Posterior vena cava (tissue), 2 donors: Measurements from ENCODE around the gene BATF3. TPM values are rescaled to one million over a fixed set of nuclear protein-coding genes. Genes with fewer than 3 reads are reported as not detected.
"Not testable (repeated sequence)": the region's sequence is repeated elsewhere in the genome, so short reads cannot be mapped to it uniquely, and the experiment has no call there.

Source experiments
- DNase-seq: peaks from one replicate; pipeline ENCODE4 v3.0.0-alpha.2; 2020; ENCODE audit warnings: low spot score
- intact Hi-C, 2 donors: fragments of 100-400 bp; cut with DNase I; formaldehyde crosslinking; loops; one replicate each; pipeline versions ENCODE4 v1.14.1 to v1.14.2; 2022 to 2023
- total RNA-seq, 2 donors: library from RNA; stranded (reverse); fragmentation: NEBNext Ultra II Directional; extraction: Animal tissue kit (Norgen Biotek cat#: 25700); gene quantifications; one replicate each; pipeline ENCODE4 v1.2.1, GENCODE V29; 2021
- donor health status: DM: yes; HTN: yes; CAD: no.
- donor health status: DM: yes; HTN: yes; CAD: no.

Gene BATF3
- total RNA-seq, 2 donors from 2014 or later: 10.8 to 20.1 TPM

DNA sequence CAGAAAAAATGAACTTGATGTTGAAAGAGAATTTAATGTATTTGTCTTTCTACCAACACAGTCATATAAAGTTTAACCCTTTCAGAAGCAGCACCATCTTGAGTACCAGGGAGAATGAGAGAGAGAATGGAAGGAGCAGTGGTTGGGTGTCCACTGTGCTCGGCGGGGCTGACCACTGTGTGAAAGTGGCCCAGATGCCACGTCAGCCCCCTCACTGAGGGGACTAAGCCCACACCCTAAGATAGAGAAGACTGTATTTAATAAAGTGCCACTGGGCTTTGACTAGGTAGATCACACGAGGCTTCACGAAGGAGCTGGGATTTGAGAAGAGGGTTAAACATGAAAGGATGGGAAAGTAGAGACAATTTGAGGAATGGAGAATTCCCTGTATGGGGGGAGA, 31.2 kb downstream of the BATF3 start:
- DNase-seq: no peak
- intact Hi-C loops: loop anchor here in 1 of 2 donors (5.0 kb wide), 1 partner anchor 114 kb away; no protein-coding TSS in a partner anchor

GRCh38 chr1:212667223-212668139, 32.2 kb downstream of the BATF3 start:
- intact Hi-C loops: loop anchor here in 1 of 2 donors (5.0 kb wide), 1 partner anchor 115 kb away; no protein-coding TSS in a partner anchor
- DNase-seq: no peak

- intact Hi-C loops: loop anchor here in 1 of 2 donors (5.0 kb wide), 1 partner anchor 116 kb away; no protein-coding TSS in a partner anchor
- DNase-seq: no peak
Observed at GRCh38 chr1:212666116-212666775, 33.4 kb downstream of the BATF3 start.

DNA sequence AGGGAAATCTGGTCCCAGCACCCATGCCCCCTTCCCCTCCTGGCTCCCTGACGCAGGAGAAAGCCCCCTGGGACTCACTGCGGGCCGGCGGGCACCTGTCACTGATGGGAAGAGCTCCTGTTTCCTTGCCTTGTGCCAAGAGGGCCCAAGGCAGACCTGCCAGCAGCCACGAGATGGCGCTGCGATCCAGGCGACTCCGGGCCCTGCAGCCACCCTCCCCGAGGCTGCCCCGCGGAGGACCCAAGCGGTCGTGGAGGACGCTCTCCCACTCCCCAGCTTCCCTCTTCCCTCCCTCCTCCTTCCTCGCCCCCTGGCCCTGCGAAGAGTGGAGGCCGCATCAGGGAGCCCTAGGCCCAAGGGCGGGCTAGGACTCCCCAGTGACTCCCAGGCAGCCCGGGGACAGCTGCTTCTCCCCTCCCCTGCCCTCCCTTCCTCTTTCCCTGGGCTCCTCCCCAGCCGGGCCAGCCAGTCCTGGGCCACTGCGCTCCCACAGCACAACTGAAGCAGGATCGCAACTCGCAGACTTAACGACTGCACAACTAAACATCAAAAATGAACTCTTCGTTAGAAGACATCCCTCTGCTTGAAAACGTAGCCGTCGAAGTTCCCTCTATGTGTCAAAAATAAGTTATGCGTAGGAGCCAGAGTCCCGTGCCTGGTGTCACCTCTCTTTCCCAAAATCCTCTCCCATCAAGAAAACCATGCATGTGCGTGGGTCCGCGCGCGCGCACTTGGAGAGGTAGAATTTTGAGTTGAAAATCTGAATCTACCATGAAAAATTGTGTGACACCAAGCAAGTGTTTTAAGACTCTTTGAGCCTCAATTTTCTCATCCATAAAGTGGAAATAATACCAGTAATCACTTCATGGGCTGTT, 34.2 kb downstream of the BATF3 start:
- intact Hi-C loops: loop anchor here in 1 of 2 donors (5.0 kb wide), 1 partner anchor 117 kb away; no protein-coding TSS in a partner anchor
- DNase-seq: peak; percentile 94

- intact Hi-C loops: loop anchor here in 1 of 2 donors (5.0 kb wide), 1 partner anchor 118 kb away; no protein-coding TSS in a partner anchor
- no peak for DNase-seq
Observed at GRCh38 chr1:212664409-212665199, 35.0 kb downstream of the BATF3 start.

GRCh38 chr1:212658250-212658649, 41.4 kb downstream of the BATF3 start:
- intact Hi-C loops, DNase-seq: not testable (repeated sequence)

GRCh38 chr1:212656730-212657129, 42.9 kb downstream of the BATF3 start:
- intact Hi-C loops: no loop called here
- no peak for DNase-seq

- intact Hi-C loops: no loop called here
- DNase-seq: no peak
Observed at GRCh38 chr1:212655668-212656440, 43.8 kb downstream of the BATF3 start.

- DNase-seq: no peak
Observed at GRCh38 chr1:212652609-212653008, 47.0 kb downstream of the BATF3 start.

GRCh38 chr1:212651977-212652376, 47.7 kb downstream of the BATF3 start:
- intact Hi-C loops: no loop called here
- DNase-seq: no peak

More at GRCh38 chr1:212652609-212653008, 47.0 kb downstream of the BATF3 start:
- intact Hi-C loops: no loop called here

GRCh38 chr1:212651521-212651920, 48.1 kb downstream of the BATF3 start:
- no peak for DNase-seq
- intact Hi-C loops: no loop called here

GRCh38 chr1:212650228-212650627, 49.4 kb downstream of the BATF3 start:
- intact Hi-C loops: no loop called here

GRCh38 chr1:212649020-212649419, 50.6 kb downstream of the BATF3 start:
- intact Hi-C loops: no loop called here
- DNase-seq: no peak

More at GRCh38 chr1:212650228-212650627, 49.4 kb downstream of the BATF3 start:
- DNase-seq: no peak

- DNase-seq: no peak
- intact Hi-C loops: no loop called here
Observed at GRCh38 chr1:212648431-212648830, 51.2 kb downstream of the BATF3 start.

DNA sequence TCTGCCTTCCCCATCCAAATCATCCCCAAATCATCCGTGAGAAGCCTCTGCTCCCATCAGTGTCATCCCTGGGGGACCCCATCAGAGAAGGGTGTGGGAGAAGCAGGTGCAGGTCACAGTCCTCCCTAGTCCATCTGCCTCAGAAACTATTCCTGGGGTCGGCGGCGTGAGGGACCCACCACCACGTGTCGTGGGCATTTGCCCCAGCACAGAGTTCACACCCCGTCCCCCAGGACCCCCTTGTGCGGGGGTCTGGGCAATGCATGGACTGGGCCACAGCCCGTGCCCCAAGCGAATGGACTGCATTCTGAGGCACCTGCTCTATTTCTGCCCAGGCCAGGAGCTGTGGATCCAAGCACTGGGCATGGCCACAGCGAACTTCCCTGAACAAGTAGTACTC, 52.6 kb downstream of the BATF3 start:
- no peak for DNase-seq
- intact Hi-C loops: no loop called here

DNA sequence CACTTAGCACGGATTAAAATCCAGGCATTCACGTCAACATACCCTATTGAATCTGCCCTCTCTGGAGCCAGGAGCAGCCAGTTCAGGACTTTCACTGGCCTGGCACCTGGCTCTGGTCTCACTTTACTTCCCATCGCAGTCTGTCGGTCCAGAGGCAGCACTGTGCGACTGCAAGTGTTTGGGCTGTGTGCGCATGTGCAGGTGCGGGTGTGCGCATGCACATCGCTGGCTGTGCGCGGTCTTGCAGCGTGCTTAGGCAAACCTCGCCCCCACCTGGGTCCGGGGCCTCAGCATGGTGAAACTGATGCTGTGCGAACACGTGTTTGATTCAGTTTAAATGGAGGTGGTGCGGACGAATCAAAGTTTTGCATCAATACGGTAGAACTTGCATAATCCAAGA, 53.1 kb downstream of the BATF3 start:
- no peak for DNase-seq

More for the DNA sequence above, 53.1 kb downstream of the BATF3 start:
- intact Hi-C loops: no loop called here
